IMR-90 (cell line): ENCODE results near the gene PDLIM4. TPM values are rescaled to one million over a fixed set of nuclear protein-coding genes. Genes with fewer than 3 reads are reported as not detected.

Experiments used
- ATAC-seq: fragments of 200-7000 bp; cut with Tn5 transposase; 2 replicates; pipeline ENCODE4 v1.9.1; 2020; ENCODE audit warnings: low read depth, mild to moderate bottlenecking, moderate library complexity
- BruUV-seq: library from RNA; stranded (reverse); fragments of 400-500 nt; replicated peaks from 2 replicates; lab custom pipeline; 2021; lab: Mats Ljungman, UMichigan
- CTCF ChIA-PET: fragments of 300-600 bp; formaldehyde crosslinking; extraction: SDS; loops from one replicate; lab custom pipeline; 2021; ENCODE audit warnings: antibody characterized with exemption; lab: Yijun Ruan, JAX
- POLR2A ChIA-PET: fragments of 300-600 bp; sonication (Branson Sonifier 250); formaldehyde crosslinking; loops from one replicate; lab custom pipeline; 2022; ENCODE audit warnings: antibody characterized with exemption; ENCODE audit not compliant: unreplicated experiment; lab: Charles Lee
- DNase-seq: peaks from one replicate; pipeline ENCODE4 v3.0.0; 2013
- H2AFZ ChIP-seq: replicated peaks from 2 replicates; pipeline ENCODE3; 2013; ENCODE audit warnings: low read length, mild to moderate bottlenecking; ENCODE audit not compliant: poor library complexity
- H2AK5ac ChIP-seq: 2 replicates; pipeline ENCODE4 v1.6.1; 2013; ENCODE audit warnings: low read depth, low read length, inconsistent platforms
- H2AK9ac ChIP-seq: replicated peaks from 2 replicates; pipeline ENCODE3; 2013; ENCODE audit warnings: mild to moderate bottlenecking, low read depth, low read length, moderate library complexity; ENCODE audit not compliant: poor library complexity
- H2BK120ac ChIP-seq: 2 replicates; pipeline ENCODE4 v1.6.1; 2013; ENCODE audit warnings: low read depth, low read length, inconsistent platforms
- H2BK15ac ChIP-seq: 3 replicates; pipeline ENCODE4 v1.6.1; 2013; ENCODE audit warnings: low read depth, low read length, inconsistent platforms
- H2BK20ac ChIP-seq: 2 replicates; pipeline ENCODE4 v1.6.1; 2013; ENCODE audit warnings: low read depth, mild to moderate bottlenecking, inconsistent platforms, low read length, moderate library complexity
- H2BK5ac ChIP-seq: 2 replicates; pipeline ENCODE4 v1.6.1; 2013; ENCODE audit warnings: mild to moderate bottlenecking, low read depth, low read length, inconsistent platforms; ENCODE audit not compliant: poor library complexity, severe bottlenecking
- H3K14ac ChIP-seq: replicated peaks from 2 replicates; pipeline ENCODE4 v1.6.1; 2013; ENCODE audit warnings: low read depth, low read length, inconsistent platforms
- H3K18ac ChIP-seq: 2 replicates; pipeline ENCODE4 v1.6.1; 2013; ENCODE audit warnings: low read depth, low read length, control low read depth
- H3K23ac ChIP-seq: 2 replicates; pipeline ENCODE4 v1.6.1; 2013; ENCODE audit warnings: low read depth, low read length, inconsistent platforms
- H3K27ac ChIP-seq: 2 replicates; pipeline ENCODE4 v1.5.1; 2013; ENCODE audit warnings: mild to moderate bottlenecking, control low read depth, low read length; ENCODE audit not compliant: insufficient read depth
- H3K27me3 ChIP-seq: 2 replicates; pipeline ENCODE4 v1.6.1; 2013; ENCODE audit warnings: low read length; ENCODE audit not compliant: control insufficient read depth, insufficient read depth
- H3K36me3 ChIP-seq: 2 replicates; pipeline ENCODE4 v1.6.1; 2013; ENCODE audit warnings: low read length, mixed read lengths; ENCODE audit not compliant: control insufficient read depth, insufficient read depth
- H3K4ac ChIP-seq: 2 replicates; pipeline ENCODE4 v1.6.1; 2013; ENCODE audit warnings: low read depth, low read length, inconsistent platforms
- H3K4me1 ChIP-seq: 2 replicates; pipeline ENCODE4 v1.6.1; 2013; ENCODE audit warnings: low read length, mixed read lengths; ENCODE audit not compliant: control insufficient read depth, insufficient read depth
- H3K4me2 ChIP-seq: 2 replicates; pipeline ENCODE4 v1.6.1; 2013; ENCODE audit warnings: low read depth, mild to moderate bottlenecking, control low read depth, low read length, moderate library complexity
- H3K4me3 ChIP-seq: 2 replicates; pipeline ENCODE4 v1.5.1; 2013; ENCODE audit warnings: low read depth, mild to moderate bottlenecking, control low read depth, low read length, moderate library complexity; ENCODE audit not compliant: insufficient read depth
- H3K56ac ChIP-seq: 2 replicates; pipeline ENCODE4 v1.6.1; 2013; ENCODE audit warnings: low read length, inconsistent platforms; ENCODE audit not compliant: insufficient read depth; ENCODE audit errors: extremely low read depth
- H3K79me1 ChIP-seq, 2 experiments: 2 replicates each; pipeline ENCODE4 v1.6.1; 2013; ENCODE audit warnings: low read length in 2 of 2, inconsistent platforms in 1 of 2, low read depth in 1 of 2
- H3K9ac ChIP-seq: 2 replicates; pipeline ENCODE4 v1.6.1; 2013; ENCODE audit warnings: low read depth, low read length, control low read depth
- H3K9me1 ChIP-seq: 2 replicates; pipeline ENCODE4 v1.6.1; 2013; ENCODE audit warnings: low read length, inconsistent platforms; ENCODE audit not compliant: insufficient read depth
- H3K9me3 ChIP-seq: 2 replicates; pipeline ENCODE4 v1.6.1; 2013; ENCODE audit warnings: low read length; ENCODE audit not compliant: control insufficient read depth, insufficient read depth
- H4K20me1 ChIP-seq: 2 replicates; pipeline ENCODE4 v1.6.1; 2013; ENCODE audit warnings: low read length, inconsistent platforms; ENCODE audit not compliant: insufficient read depth
- H4K5ac ChIP-seq: 2 replicates; pipeline ENCODE4 v1.6.1; 2013; ENCODE audit warnings: mild to moderate bottlenecking, low read depth, low read length, control low read depth
- H4K8ac ChIP-seq, 2 experiments: 2 replicates each; pipeline ENCODE4 v1.6.1; 2013; ENCODE audit warnings: low read depth in 2 of 2, low read length in 2 of 2, control low read depth in 1 of 2, inconsistent platforms in 1 of 2
- H4K91ac ChIP-seq: 2 replicates; pipeline ENCODE4 v1.6.1; 2013; ENCODE audit warnings: low read depth, low read length, inconsistent platforms; ENCODE audit not compliant: insufficient read depth
- BHLHE40 ChIP-seq: fragments of 150-350 bp; IDR thresholded peaks from 2 replicates; pipeline ENCODE4 v1.6.1; 2016; ENCODE audit warnings: mild to moderate bottlenecking, low read depth, low read length
- CEBPB ChIP-seq: IDR thresholded peaks from 2 replicates; pipeline ENCODE4 v1.6.1; 2012; ENCODE audit warnings: low read depth, low read length, improper control_type of control experiment
- CHD1 ChIP-seq: IDR thresholded peaks from 2 replicates; pipeline ENCODE4 v1.6.1; 2012; ENCODE audit warnings: low read depth, low read length, improper control_type of control experiment
- CTCF ChIP-seq: conservative IDR thresholded peaks from 2 replicates; pipeline ENCODE4 v1.5.1; 2012; ENCODE audit warnings: mild to moderate bottlenecking, low read depth, low read length, improper control_type of control experiment
- MAFK ChIP-seq: IDR thresholded peaks from 2 replicates; pipeline ENCODE4 v1.6.1; 2012; ENCODE audit warnings: low read depth, low read length, improper control_type of control experiment
- MAZ ChIP-seq: IDR thresholded peaks from 2 replicates; pipeline ENCODE4 v1.6.1; 2012; ENCODE audit warnings: low read depth, mild to moderate bottlenecking, low read length, improper control_type of control experiment, moderate library complexity, borderline replicate concordance
- MXI1 ChIP-seq: IDR thresholded peaks from 2 replicates; pipeline ENCODE4 v1.6.1; 2012; ENCODE audit warnings: low read depth, mild to moderate bottlenecking, low read length, moderate library complexity, borderline replicate concordance
- NFE2L2 ChIP-seq: fragments of 150-350 bp; IDR thresholded peaks from 2 replicates; pipeline ENCODE4 v1.6.1; 2016; ENCODE audit warnings: low read depth, mild to moderate bottlenecking, low read length
- POLR2A ChIP-seq: IDR thresholded peaks from 2 replicates; pipeline ENCODE4 v1.6.1; 2012; ENCODE audit warnings: mild to moderate bottlenecking, low read depth, low read length
- RCOR1 ChIP-seq: IDR thresholded peaks from 2 replicates; pipeline ENCODE4 v1.6.1; 2012; ENCODE audit warnings: mild to moderate bottlenecking, low read length, improper control_type of control experiment; ENCODE audit not compliant: insufficient replicate concordance
- RFX5 ChIP-seq: IDR thresholded peaks from 2 replicates; pipeline ENCODE4 v1.8.0; 2012; ENCODE audit warnings: low read depth, mild to moderate bottlenecking, low read length, moderate library complexity
- SMC3 ChIP-seq: fragments of 150-350 bp; IDR thresholded peaks from 2 replicates; pipeline ENCODE4 v1.6.1; 2016; ENCODE audit warnings: low read depth, mild to moderate bottlenecking, antibody characterized with exemption, low read length, moderate library complexity
- WGBS, 2 experiments: methylation state at CpG; one replicate each; pipeline versions ENCODE4 v1.1.5 to v1.1.7; 2013; ENCODE audit warnings: missing lambda C conversion rate in 2 of 2; ENCODE audit not compliant: insufficient read length in 1 of 2; ENCODE audit errors: extremely low coverage in 2 of 2; 5-methylcytosine and 5-hydroxymethylcytosine counted together
- dilution Hi-C: fragments of 300-500 bp; cut with HindIII; formaldehyde crosslinking; loops from one replicate; pipeline ENCODE4 v1.14.3; 2018; ENCODE audit warnings: low sequenced_read_pairs; ENCODE audit not compliant: unreplicated experiment
- in situ Hi-C: fragments of 300-500 bp; cut with MboI; formaldehyde crosslinking; loops from 3 replicates; pipeline ENCODE4 v1.14.3; 2019; ENCODE audit warnings: low sequenced_read_pairs, inconsistent platforms, mixed read lengths
- intact Hi-C: fragments of 100-400 bp; cut with micrococcal nuclease; formaldehyde crosslinking; loops from 2 replicates; pipeline ENCODE4 v1.10.0; 2022
- polyA plus RNA-seq, 3 experiments: library from polyadenylated mRNA; depleted of rRNA; stranded (reverse); fragments of >200 nt; gene quantifications; 2 replicates each; pipeline ENCODE4 v1.2.3, GENCODE V29; 2012; ENCODE audit warnings: low replicate concordance in 1 of 3
- total RNA-seq: library from RNA; depleted of rRNA; stranded (reverse); fragments of >200 nt; gene quantifications from 2 replicates; pipeline ENCODE4 v1.2.3, GENCODE V29; 2012
- TF ChIP-seq, protein P1 (sequence below): fragments of 150-350 bp; IDR thresholded peaks from 2 replicates; pipeline ENCODE4 v1.6.1; 2016; ENCODE audit warnings: low read depth, mild to moderate bottlenecking, low read length, moderate library complexity, borderline replicate concordance

Gene PDLIM4
- total and polyA plus RNA-seq, 2 of the 4 experiments (the other 2 are of a cell fraction) = 61.1 to 214 TPM

DNA sequence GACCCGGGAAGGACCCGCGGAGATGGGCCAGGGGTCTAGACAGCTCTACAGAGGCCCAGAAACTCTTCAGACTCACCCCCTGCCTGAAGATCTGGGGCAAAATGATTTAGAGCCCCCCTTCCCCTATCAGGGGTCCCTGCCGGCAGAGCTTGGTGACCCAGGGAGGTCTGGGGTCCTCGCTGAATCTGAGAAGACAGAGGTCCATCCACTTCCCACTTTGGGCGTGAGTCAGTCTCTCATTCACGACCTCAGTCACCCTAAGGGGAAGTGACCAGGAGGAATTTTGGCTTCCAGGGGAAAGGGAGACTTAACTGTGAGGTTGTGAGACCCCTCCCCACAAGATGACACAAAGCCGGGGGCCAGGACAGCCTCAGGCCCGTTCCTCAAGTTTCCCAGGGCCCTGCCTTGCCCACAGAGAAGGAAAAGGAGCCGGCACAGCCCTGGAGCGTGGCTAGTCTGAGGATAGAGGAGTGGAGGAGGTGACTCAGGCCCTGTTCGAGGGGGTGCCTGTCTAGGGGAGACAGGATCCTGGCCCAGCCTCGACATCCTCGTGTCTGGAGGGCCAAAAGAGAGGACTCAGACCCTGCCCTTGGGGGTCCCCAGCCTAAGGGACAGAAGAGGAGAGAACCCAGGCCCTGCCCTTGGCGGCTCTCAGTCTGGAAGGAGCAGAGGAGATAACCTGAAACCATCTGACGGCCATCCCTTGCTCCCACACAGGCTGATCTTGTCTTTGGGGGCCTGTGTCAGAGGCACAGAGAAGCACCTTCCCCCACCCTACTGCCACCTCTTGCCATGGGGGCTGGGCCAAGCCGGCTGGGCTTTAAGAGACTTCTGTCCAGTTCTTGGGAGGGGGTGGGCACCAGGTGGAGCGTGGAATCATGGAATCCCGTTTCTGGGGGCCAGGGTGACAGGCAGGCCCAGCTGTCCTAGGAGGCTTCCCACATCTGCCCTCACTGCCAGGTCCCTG, 889 bp downstream of the PDLIM4 start:
- peak overlapping the region; percentile 25 for H3K18ac ChIP-seq
- WGBS, 2 experiments = no CpG with 5 or more reads among the region's 19 CpGs
- peaks cover 36% of the 10 kb centered on the region for H4K20me1 ChIP-seq
- peak overlapping the region; percentile 91 for H3K23ac ChIP-seq
- peak; percentile 29 for ATAC-seq
- ChIA-PET POLR2A (no interaction called here), CTCF (interaction anchor here (1.6 kb wide), 1 partner anchor 20 kb away, joined by 4 read pairs; no protein-coding TSS in a partner anchor)
- H3K27me3 ChIP-seq = no peaks in the 10 kb centered on the region
- peak overlapping the region; percentile 59 to 69 for H4K8ac ChIP-seq
- peak; percentile 61 for DNase-seq
- peaks cover 16 to 61% of the 10 kb centered on the region in 2 experiments; a peak in 3 of 4 replicates for H3K79me1 ChIP-seq
- H3K9ac ChIP-seq = peak overlapping the region; percentile 81
- H3K4me2 ChIP-seq = peak overlapping the region; percentile 79
- H2AK5ac ChIP-seq = peak overlapping the region; percentile 94
- peak overlapping the region; percentile 97 for H3K27ac ChIP-seq
- peaks cover 35% of the 10 kb centered on the region for H3K9me1 ChIP-seq
- H3K9me3 ChIP-seq = no peaks in the 10 kb centered on the region
- H2BK120ac ChIP-seq = peak overlapping the region; percentile 71
- H3K36me3 ChIP-seq = peaks cover 10% of the 10 kb centered on the region
- H2BK15ac ChIP-seq = peak overlapping the region; percentile 76; the same call in 1 of the 3 replicates
- dilution Hi-C loops = no loop called here
- no TSS peak for BruUV-seq
- H3K56ac ChIP-seq = peak overlapping the region; percentile 96
- H3K4me1 ChIP-seq = peaks cover 39% of the 10 kb centered on the region
- peak overlapping the region; percentile 83 for H4K91ac ChIP-seq
- peak overlapping the region; percentile 97 for H2BK5ac ChIP-seq
- peak overlapping the region; percentile 53 for H2BK20ac ChIP-seq
- H3K14ac ChIP-seq = peak overlapping the region; percentile 92
- peak overlapping the region; percentile 92 for H3K4ac ChIP-seq
- peak overlapping the region; percentile 25 for H4K5ac ChIP-seq
- H3K4me3 ChIP-seq = peak overlapping the region; percentile 92
- H2AK9ac ChIP-seq = peak overlapping the region; percentile 97
- peak overlapping the region; percentile 92 for H2AFZ ChIP-seq
- intact Hi-C loops = loop anchor here (5.0 kb wide), 1 partner anchor 66 kb away; no protein-coding TSS in a partner anchor
- in situ Hi-C loops = no loop called here
- TF ChIP-seq, protein P1, sequence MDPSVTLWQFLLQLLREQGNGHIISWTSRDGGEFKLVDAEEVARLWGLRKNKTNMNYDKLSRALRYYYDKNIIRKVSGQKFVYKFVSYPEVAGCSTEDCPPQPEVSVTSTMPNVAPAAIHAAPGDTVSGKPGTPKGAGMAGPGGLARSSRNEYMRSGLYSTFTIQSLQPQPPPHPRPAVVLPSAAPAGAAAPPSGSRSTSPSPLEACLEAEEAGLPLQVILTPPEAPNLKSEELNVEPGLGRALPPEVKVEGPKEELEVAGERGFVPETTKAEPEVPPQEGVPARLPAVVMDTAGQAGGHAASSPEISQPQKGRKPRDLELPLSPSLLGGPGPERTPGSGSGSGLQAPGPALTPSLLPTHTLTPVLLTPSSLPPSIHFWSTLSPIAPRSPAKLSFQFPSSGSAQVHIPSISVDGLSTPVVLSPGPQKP = no peak
- TF ChIP-seq NFE2L2 = no peak
- TF ChIP-seq MXI1 = peak; percentile 43; the same call in 1 of the 2 replicates
- TF ChIP-seq MAZ = no peak; the same call in 1 of the 2 replicates
- no peak for TF ChIP-seq SMC3
- peak; percentile 75 for TF ChIP-seq POLR2A
- TF ChIP-seq MAFK = no peak
- TF ChIP-seq RFX5 = no peak
- no peak for TF ChIP-seq RCOR1
- TF ChIP-seq CHD1 = peak; percentile 57
- no peak for TF ChIP-seq CTCF
- TF ChIP-seq BHLHE40 = no peak
- TF ChIP-seq CEBPB = no peak
